ENCODE results near the gene API5. TPM values are rescaled to one million over a fixed set of nuclear protein-coding genes. Genes with fewer than 3 reads are reported as not detected.
"Not testable (repeated sequence)": the region's sequence is repeated elsewhere in the genome, so short reads cannot be mapped to it uniquely, and the experiment has no call there.

The API5 gene
- total RNA-seq, 2 donors from 2014 or later, result 93.1 to 130 TPM

GRCh38 chr11:43351426-43351825, 39.6 kb downstream of the API5 start:
- ATAC-seq; H3K9me3 Mint-ChIP-seq; DNase-seq (ENCODE audit: low spot score in 2 of 2); H3K36me3 Mint-ChIP-seq; H3K27ac Mint-ChIP-seq: not testable (repeated sequence)

DNA sequence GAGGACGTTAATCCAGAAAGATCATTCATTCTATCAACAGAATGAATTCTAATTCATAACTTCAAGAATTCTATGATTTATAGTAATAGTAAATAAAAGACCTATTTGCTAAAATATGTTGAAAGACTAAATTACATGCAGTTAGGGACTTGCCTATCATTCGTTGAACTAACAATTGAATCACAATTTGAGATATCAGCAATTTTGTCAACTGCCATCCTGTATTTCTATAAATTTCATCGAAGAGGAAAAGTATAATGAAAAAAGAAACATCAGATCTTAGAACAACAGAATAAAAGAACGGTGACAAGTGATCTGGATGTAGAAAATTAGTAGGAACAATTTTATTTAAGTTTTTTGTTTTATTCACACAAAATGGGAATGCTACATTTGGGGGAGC, 42.5 kb downstream of the API5 start:
- H3K27ac Mint-ChIP-seq, result no peak overlapping the region
- ATAC-seq (no peak), DNase-seq (ENCODE audit: low spot score in 2 of 2) (no peak)
- H3K9me3 Mint-ChIP-seq, result no peaks in the 10 kb centered on the region
- peaks cover 12 to 14% of the 10 kb centered on the region in 2 donors for H3K36me3 Mint-ChIP-seq

DNA sequence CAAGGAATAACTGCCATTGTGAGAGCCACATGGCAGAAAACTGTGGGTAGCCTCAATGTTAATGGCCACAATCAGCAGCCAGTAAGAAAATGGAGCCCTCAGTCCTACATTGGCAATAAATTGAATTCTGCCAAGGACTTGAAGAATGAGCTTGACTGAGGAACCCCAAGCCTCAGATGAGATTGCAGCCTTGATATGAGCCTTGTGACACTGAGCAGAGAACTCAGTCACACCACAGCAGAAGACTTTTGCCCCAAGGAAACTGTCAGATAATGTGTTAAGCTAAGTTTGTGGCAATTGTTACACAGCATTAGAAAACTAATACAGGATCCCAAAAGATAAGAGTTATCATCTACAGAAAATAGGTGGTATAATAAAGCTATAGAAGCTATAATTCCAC, 44.5 kb downstream of the API5 start:
- Mint-ChIP-seq H3K36me3 (peaks cover 22% of the 10 kb centered on the region in 2 donors), H3K27ac (no peak overlapping the region), H3K9me3 (no peaks in the 10 kb centered on the region)
- ATAC-seq (no peak), DNase-seq (ENCODE audit: low spot score in 2 of 2) (no peak)

GRCh38 chr11:43358279-43358800, 46.5 kb downstream of the API5 start:
- H3K27ac Mint-ChIP-seq, result peak overlapping the region; percentile 94 to 97
- ATAC-seq, result no peak
- DNase-seq (ENCODE audit: low spot score in 2 of 2), result no peak

DNA sequence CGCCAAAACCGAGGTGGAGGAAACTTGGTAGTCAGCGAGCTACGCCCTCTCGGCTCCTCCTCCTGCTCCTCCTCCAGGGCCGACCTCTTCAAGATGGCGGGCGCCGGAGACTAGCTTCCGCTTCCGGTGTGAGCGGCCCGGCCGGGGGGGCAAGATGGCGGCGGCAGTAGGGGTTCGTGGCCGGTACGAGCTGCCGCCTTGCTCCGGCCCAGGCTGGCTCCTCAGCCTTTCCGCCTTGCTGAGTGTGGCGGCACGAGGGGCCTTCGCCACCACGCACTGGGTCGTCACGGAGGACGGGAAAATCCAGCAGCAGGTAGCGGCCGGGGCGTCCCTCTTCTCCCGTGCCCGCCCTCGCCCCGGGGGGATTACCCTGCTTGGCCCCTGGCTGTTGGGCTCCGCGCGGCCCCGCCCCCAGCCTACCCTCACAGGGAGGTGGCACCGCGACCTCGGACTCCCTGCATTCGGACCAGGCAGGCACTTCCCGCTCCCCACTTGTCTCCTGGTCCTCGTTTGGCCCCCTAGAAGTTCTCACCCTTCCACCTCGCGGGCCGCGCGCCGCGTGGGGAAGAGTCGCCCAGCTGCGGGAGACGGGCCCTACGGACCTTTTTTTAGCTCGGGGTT, 47.1 kb downstream of the API5 start, which contains the start of gene TTC17:
Gene TTC17 (plus strand): TSS at position 120 of the 621 bp plus-strand sequence. CDS start 35 bp downstream, at position 155.
- H3K36me3 Mint-ChIP-seq, result peaks cover 16 to 22% of the 10 kb centered on the region in 2 donors
- no peaks in the 10 kb centered on the region for H3K9me3 Mint-ChIP-seq
- peak within 1 kb of the TSS; percentile 94 to 97 for H3K27ac Mint-ChIP-seq
- DNase-seq (ENCODE audit: low spot score in 2 of 2), result peak; percentile 93 to 95
- peak; percentile 95 to 97 for ATAC-seq

More at GRCh38 chr11:43358279-43358800, 46.5 kb downstream of the API5 start:
- Mint-ChIP-seq H3K9me3 (no peaks in the 10 kb centered on the region), H3K36me3 (peaks cover 16 to 22% of the 10 kb centered on the region in 2 donors)

- DNase-seq (ENCODE audit: low spot score in 2 of 2), result peak in 1 of 2 donors; percentile 36
- Mint-ChIP-seq H3K36me3 (peaks cover 16 to 22% of the 10 kb centered on the region in 2 donors), H3K9me3 (no peaks in the 10 kb centered on the region), H3K27ac (peak overlapping the region; percentile 94 to 97)
- ATAC-seq, result peak; percentile 51 to 58
These were observed 47.6 kb downstream of the API5 start for GRCh38 chr11:43359422-43359818.

DNA sequence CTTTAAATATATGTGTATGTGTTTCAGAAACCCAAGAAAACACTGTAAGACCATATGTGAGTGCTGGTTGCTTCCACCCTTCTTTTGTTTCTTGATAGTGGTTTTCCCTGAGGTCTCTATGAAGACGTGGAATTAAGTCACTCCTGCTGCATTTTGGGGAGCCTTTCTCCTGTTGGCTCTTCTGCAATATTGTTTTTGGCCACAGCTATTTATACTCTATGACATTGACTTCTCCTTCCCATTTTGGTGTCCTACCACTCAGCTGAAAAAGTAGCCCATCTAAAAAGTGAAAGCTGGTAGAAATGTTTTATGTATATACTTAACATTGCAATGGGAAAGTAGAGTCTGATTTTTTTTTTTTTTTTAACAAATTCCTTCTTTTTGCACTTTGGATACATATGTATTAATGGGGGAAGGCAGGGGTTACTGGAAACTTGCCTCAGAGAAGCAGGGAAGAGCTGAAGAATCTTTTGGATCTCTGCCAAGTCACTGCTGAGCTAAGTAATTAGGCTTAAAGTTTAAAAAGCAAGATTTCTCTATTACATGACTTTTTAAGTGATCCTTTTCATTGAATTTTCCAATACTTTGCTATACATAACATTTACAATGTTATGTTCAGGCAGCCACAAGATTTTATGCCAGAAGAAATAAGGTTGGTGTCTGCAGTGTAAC, 48.7 kb downstream of the API5 start:
- DNase-seq (ENCODE audit: low spot score in 2 of 2), result no peak
- no peaks in the 10 kb centered on the region for H3K9me3 Mint-ChIP-seq
- H3K27ac Mint-ChIP-seq, result peak overlapping the region; percentile 34 to 94
- no peak for ATAC-seq
- peaks cover 18 to 25% of the 10 kb centered on the region in 2 donors for H3K36me3 Mint-ChIP-seq

DNA sequence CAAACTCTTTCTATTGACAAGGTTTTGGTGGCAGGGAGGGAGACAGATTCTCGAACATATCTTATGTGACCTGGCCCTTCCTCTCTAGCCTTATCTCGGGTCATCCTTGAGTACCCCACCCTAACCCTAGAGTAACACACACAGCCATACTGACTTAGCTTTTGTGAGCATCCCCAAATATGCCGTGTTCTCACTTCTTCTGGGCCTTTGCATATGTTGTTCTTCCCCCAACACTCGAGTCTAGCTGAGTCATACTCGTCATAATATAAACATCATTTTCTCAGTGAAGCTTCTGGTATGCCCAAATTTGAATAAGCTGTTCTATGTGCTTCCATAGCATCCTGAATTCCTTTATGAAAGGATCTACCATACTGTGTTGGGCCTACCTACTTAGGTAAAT, 54.9 kb downstream of the API5 start:
- Mint-ChIP-seq H3K36me3 (peaks cover 4 to 16% of the 10 kb centered on the region in 2 donors), H3K27ac (no peak overlapping the region), H3K9me3 (no peaks in the 10 kb centered on the region)
- ATAC-seq (no peak), DNase-seq (ENCODE audit: low spot score in 2 of 2) (no peak)

DNA sequence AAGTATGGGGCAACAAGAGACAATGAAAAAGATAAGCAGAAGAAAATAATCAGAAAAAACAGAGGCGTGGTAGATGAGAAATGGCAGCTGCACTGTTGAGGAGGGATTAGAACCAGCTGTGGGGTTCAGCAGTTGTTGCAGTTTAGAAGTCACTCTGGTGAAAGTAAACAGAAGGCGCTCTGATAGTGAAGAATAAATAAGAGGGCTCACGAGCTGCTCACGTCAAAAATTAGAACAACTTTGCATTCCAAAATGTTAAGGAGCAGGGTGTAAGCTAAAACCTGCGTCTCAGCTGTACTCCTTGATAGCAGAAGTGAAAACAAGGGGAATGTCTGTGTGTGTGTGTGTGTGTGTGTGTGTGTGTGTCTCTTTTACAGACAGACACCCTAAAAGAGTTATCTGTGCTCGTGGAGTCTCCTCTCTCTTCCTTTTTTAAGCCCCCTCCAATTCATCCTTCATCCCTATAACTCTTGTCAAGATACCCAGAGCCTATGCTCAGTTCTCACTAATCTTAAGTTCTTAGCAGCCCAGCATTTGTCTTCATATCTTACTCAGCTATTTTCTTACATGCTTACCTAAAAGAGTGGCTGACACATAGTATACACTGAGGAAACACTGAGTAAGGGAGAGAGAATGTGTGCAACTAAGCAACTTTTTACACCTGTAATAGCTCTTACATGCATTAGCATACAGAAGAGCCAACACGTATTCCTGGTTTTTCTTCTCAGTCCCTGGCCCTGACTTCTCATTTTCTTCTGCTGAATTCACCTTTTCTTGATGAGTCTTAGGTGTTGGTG, 55.8 kb downstream of the API5 start:
- H3K36me3 Mint-ChIP-seq, result peaks cover 4 to 16% of the 10 kb centered on the region in 2 donors
- ATAC-seq, result no peak
- DNase-seq (ENCODE audit: low spot score in 2 of 2), result no peak
- H3K27ac Mint-ChIP-seq, result no peak overlapping the region
- H3K9me3 Mint-ChIP-seq, result no peaks in the 10 kb centered on the region

DNA sequence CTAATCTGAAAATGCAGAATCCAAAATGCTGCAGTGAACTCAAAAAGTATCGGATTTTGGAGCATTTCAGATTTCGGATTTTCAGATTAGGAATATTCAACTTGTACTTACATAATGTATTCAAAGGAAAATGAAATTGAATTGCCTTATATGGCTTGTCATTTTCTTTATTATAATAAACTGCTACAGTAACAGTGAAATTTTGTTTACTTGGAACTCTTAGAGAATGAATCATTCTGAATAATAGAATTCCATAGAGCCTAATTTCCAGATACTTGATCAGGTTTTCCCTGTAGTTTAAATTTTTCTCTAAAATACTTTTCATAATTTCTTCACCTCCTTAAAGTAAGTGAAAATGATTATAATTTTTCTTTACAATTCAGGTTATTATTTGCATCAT, 64.3 kb downstream of the API5 start:
- ATAC-seq, result no peak
- Mint-ChIP-seq H3K9me3 (no peaks in the 10 kb centered on the region), H3K36me3 (peaks cover 0 to 4% of the 10 kb centered on the region in 2 donors), H3K27ac (no peak overlapping the region)
- DNase-seq (ENCODE audit: low spot score in 2 of 2), result no peak

DNA sequence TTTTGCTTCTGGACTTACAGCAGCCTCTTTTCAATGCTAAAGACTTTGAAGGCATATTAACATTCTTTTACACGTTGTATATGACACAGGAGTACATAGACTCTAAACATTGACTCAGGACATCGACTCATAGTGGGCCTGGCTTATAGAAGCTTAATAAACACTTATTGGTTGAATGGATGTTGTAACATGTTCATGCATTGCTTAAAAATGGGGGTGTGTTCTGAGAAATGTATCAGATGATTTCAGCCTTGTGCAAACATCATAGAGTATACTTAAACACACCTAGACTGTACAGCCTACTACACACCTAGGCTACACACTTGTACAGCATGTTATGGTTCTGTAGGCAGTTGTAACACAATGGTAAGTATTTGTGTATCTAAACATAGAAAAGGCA, 64.8 kb downstream of the API5 start:
- Mint-ChIP-seq H3K27ac (no peak overlapping the region), H3K9me3 (no peaks in the 10 kb centered on the region), H3K36me3 (peaks cover 0 to 4% of the 10 kb centered on the region in 2 donors)
- DNase-seq (ENCODE audit: low spot score in 2 of 2) (no peak), ATAC-seq (no peak)

DNA sequence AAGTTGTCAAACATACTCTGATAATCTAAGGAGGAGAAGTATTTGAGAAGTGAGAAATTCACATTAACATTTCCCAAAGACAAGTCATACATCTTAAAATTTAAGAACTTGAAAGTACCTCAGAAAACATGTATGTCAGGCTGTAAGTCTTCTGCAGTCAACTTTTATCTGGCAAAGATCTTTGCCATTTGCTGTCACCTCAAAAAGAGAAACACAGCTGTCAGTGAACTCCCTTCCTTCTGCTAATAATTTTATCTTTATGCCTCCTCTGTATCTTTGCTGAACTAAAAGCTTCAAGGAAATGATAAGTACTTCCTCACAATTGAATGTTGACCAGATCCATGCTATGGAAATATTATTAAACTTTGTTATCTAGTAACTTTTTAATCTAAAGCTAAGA, 65.6 kb downstream of the API5 start:
- Mint-ChIP-seq H3K27ac (peak overlapping the region in 1 of 2 donors; percentile 16), H3K36me3 (peaks cover 0 to 4% of the 10 kb centered on the region in 2 donors), H3K9me3 (no peaks in the 10 kb centered on the region)
- ATAC-seq (no peak), DNase-seq (ENCODE audit: low spot score in 2 of 2) (no peak)

DNA sequence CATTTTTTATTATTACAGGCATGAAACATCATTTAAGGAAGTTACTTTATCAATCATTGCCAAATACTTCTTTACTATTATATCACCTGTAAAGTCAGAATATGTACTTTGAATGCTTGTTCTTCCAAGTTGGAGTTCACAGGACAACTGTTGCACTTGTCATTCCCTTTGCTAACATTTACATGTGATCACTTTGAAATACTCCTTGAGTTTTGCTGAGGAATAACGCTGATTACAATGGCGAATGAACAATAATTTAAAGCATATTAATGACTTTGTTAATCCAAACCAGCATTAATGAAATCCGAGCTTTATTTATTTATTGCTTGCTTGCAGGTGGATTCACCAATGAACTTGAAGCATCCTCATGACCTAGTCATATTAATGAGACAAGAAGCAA, 67.1 kb downstream of the API5 start:
- ATAC-seq, result no peak
- Mint-ChIP-seq H3K36me3 (peaks cover 3 to 4% of the 10 kb centered on the region in 2 donors), H3K9me3 (no peaks in the 10 kb centered on the region), H3K27ac (no peak overlapping the region)
- no peak for DNase-seq (ENCODE audit: low spot score in 2 of 2)

DNA sequence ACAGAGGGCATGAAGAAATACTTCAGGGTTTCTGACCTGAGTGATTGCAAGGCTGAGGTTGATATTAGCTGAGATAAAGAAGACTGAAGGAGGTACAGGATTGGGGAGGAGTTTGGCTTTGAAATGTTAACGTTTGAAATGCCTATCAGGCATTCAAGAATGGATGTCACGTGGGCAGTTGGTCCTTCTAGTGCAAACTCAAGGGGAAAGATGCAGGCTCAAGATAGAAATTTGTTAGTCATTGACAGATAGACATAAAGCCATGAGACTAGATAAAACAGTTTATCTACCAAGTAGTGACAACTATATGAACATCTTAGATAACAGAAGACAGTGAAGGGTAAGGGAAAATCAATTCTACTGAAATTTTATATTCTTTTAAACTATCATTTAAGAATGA, 70.0 kb downstream of the API5 start:
- H3K9me3 Mint-ChIP-seq, result no peaks in the 10 kb centered on the region
- H3K27ac Mint-ChIP-seq, result no peak overlapping the region
- peaks cover 4 to 6% of the 10 kb centered on the region in 2 donors for H3K36me3 Mint-ChIP-seq
- DNase-seq (ENCODE audit: low spot score in 2 of 2) (no peak), ATAC-seq (no peak)

DNA sequence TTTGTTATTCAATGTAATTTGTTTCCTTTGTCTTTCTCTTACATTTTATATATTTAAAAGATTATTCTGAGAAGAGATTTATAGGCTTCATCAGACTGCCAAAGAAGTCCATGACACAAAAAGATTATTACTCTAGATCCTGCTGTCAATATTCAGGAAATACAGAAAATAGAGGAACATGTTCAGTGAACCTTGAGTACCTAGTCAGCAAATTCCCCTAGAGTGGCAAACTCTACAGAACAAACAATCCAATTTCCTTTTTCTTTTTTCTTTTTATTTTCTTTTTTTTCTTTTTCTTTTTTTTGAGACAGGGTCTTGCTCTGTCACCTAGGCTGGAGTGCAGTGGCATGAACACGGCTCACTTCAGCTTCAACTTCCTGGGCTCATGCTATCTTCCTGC, 70.8 kb downstream of the API5 start:
- Mint-ChIP-seq H3K27ac (no peak overlapping the region), H3K9me3 (no peaks in the 10 kb centered on the region), H3K36me3 (peaks cover 4 to 6% of the 10 kb centered on the region in 2 donors)
- no peak for DNase-seq (ENCODE audit: low spot score in 2 of 2)
- ATAC-seq, result no peak

- H3K9me3 Mint-ChIP-seq, result no peaks in the 10 kb centered on the region
- DNase-seq (ENCODE audit: low spot score in 2 of 2) (no peak), ATAC-seq (no peak)
- H3K36me3 Mint-ChIP-seq, result peaks cover 7 to 13% of the 10 kb centered on the region in 2 donors
- no peak overlapping the region for H3K27ac Mint-ChIP-seq
These were observed 72.6 kb downstream of the API5 start for GRCh38 chr11:43384393-43384792.

GRCh38 chr11:43392713-43393112, 80.9 kb downstream of the API5 start:
- Mint-ChIP-seq H3K9me3 (no peaks in the 10 kb centered on the region), H3K27ac (peak overlapping the region; percentile 34 to 42), H3K36me3 (peaks cover 21 to 44% of the 10 kb centered on the region in 2 donors)
- DNase-seq (ENCODE audit: low spot score in 2 of 2), result peak in 1 of 2 donors; percentile 14
- ATAC-seq, result peak; percentile 83 to 90

Measured in activated naive CD4-positive, alpha-beta T cell treated with anti-CD3 and anti-CD28 coated beads, Interleukin-2, amount 50 U/mL, for 72 hours (primary cell).